ENCODE data around the gene CSMD2.
"Not testable (repeated sequence)": the region's sequence is repeated elsewhere in the genome, so short reads cannot be mapped to it uniquely, and the experiment has no call there.

Gene CSMD2

DNA sequence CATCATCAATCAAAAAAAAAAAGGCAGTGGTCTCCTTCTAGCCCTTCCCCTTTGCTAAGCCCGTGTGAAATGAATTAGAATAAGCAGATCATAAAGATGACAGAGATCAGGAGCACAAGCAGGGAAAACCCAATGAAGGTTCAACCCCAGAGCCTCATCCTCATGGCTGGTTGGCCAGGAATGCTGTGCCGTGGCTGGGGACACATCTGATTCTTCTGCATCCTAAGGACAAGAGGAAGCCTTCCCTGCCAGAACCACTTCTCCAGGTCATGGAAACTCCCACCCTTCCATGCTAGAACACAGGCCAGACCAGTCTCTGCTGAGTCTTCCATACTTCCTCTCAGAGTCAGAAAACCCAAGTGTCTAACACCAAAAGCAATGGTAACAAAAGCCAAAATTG, 81.1 kb downstream of the CSMD2 start:
- H3K79me2 ChIP-seq (ENCODE audit: insufficient read depth, low read length): no peaks in the 10 kb centered on the region

DNA sequence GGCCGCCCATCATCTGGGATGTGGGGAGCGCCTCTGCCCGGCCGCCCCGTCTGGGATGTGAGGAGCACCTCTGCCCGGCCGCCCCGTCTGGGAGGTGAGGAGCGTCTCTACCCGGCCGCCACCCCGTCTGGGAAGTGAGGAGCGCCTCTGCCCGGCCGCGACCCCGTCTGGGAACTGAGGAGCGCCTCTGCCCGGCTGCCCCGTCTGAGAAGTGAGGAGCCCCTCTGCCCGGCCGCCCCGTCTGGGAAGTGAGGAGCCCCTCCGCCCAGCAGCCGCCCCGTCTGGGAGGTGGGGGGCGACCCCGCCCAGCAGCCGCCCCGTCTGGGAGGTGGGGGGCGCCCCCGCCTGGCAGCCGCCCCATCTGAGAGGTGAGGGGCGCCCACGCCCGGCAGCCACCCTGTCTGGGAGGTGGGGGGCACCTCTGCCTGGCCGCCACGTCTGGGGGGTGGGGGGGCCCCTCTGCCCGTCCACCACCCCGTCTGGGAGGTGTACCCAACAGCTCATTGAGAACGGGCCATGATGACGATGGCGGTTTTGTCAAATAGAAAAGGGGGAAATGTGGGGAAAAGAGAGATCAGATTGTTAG, 82.9 kb downstream of the CSMD2 start:
- H3K79me2 ChIP-seq (ENCODE audit: insufficient read depth, low read length); H3K9me3 ChIP-seq (ENCODE audit: insufficient read depth, low read length); H3K27me3 ChIP-seq (ENCODE audit: low read length); H2AFZ ChIP-seq (ENCODE audit: low read depth, low read length, severe bottlenecking); H3K9me2 ChIP-seq (replicated peaks; ENCODE audit: insufficient read depth, low read length); H4K20me1 ChIP-seq (ENCODE audit: low read depth, low read length); H3K4me3 ChIP-seq (ENCODE audit: insufficient read depth, low read length, poor library complexity, severe bottlenecking); H3K9ac ChIP-seq (ENCODE audit: low read length); H3K36me3 ChIP-seq (ENCODE audit: low read length); H3F3A ChIP-seq (ENCODE audit: insufficient read depth); H3K4me2 ChIP-seq (ENCODE audit: low read depth, low read length, poor library complexity, severe bottlenecking); H3K27ac ChIP-seq (ENCODE audit: low read depth, low read length): not testable (repeated sequence)

More for the DNA sequence above, 81.1 kb downstream of the CSMD2 start:
- Histone ChIP-seq H3K4me2 (ENCODE audit: low read depth, low read length, poor library complexity, severe bottlenecking) (no peak overlapping the region), H3K9me2 (replicated peaks; ENCODE audit: insufficient read depth, low read length) (no peaks in the 10 kb centered on the region), H3F3A (ENCODE audit: insufficient read depth) (no peaks in the 10 kb centered on the region), H3K27me3 (ENCODE audit: low read length) (no peaks in the 10 kb centered on the region), H4K20me1 (ENCODE audit: low read depth, low read length) (no peaks in the 10 kb centered on the region), H3K4me3 (ENCODE audit: insufficient read depth, low read length, poor library complexity, severe bottlenecking) (no peak overlapping the region), H3K27ac (ENCODE audit: low read depth, low read length) (no peak overlapping the region), H3K9ac (ENCODE audit: low read length) (no peak overlapping the region), H3K36me3 (ENCODE audit: low read length) (no peaks in the 10 kb centered on the region), H2AFZ (ENCODE audit: low read depth, low read length, severe bottlenecking) (no peak overlapping the region), H3K9me3 (ENCODE audit: insufficient read depth, low read length) (no peaks in the 10 kb centered on the region)
- TF ChIP-seq, protein P1, sequence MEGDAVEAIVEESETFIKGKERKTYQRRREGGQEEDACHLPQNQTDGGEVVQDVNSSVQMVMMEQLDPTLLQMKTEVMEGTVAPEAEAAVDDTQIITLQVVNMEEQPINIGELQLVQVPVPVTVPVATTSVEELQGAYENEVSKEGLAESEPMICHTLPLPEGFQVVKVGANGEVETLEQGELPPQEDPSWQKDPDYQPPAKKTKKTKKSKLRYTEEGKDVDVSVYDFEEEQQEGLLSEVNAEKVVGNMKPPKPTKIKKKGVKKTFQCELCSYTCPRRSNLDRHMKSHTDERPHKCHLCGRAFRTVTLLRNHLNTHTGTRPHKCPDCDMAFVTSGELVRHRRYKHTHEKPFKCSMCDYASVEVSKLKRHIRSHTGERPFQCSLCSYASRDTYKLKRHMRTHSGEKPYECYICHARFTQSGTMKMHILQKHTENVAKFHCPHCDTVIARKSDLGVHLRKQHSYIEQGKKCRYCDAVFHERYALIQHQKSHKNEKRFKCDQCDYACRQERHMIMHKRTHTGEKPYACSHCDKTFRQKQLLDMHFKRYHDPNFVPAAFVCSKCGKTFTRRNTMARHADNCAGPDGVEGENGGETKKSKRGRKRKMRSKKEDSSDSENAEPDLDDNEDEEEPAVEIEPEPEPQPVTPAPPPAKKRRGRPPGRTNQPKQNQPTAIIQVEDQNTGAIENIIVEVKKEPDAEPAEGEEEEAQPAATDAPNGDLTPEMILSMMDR (IDR thresholded peaks at IDR 0.05; ENCODE audit: insufficient read depth, low read length, poor library complexity, severe bottlenecking): no peak
- no peak for TF ChIP-seq EZH2phosphoT487 (conservative IDR thresholded peaks at IDR 0.05; ENCODE audit: low read length)

DNA sequence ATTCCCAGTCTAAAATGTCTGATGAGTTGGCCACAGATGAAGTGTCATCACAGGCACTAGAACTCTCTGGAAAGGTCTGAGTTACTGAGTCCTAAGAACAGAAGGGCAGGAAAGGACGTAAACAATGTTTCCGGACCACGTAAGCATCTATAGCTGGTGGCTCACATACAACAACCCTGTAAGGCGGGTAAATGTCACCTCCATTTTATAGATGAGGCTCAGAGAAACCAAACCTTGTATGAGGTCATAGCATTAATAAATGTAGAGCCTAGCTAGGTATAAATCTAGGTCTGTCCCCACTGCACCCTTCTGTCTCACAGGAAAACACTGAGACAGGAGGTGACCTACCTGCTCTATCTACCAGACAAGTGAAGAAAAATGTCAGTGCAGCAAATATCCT, 86.6 kb downstream of the CSMD2 start:
- no peak overlapping the region for H2AFZ ChIP-seq (ENCODE audit: low read depth, low read length, severe bottlenecking)
- H3K9me3 ChIP-seq (ENCODE audit: insufficient read depth, low read length): no peaks in the 10 kb centered on the region
- no peaks in the 10 kb centered on the region for H3K79me2 ChIP-seq (ENCODE audit: insufficient read depth, low read length)
- no peaks in the 10 kb centered on the region for H3K36me3 ChIP-seq (ENCODE audit: low read length)
- H3K9ac ChIP-seq (ENCODE audit: low read length): no peak overlapping the region
- no peak overlapping the region for H3K4me3 ChIP-seq (ENCODE audit: insufficient read depth, low read length, poor library complexity, severe bottlenecking)
- H3F3A ChIP-seq (ENCODE audit: insufficient read depth): no peaks in the 10 kb centered on the region
- TF ChIP-seq, protein P1 (IDR thresholded peaks at IDR 0.05; ENCODE audit: insufficient read depth, low read length, poor library complexity, severe bottlenecking): no peak
- no peak for TF ChIP-seq EZH2phosphoT487 (conservative IDR thresholded peaks at IDR 0.05; ENCODE audit: low read length)
- H3K9me2 ChIP-seq (replicated peaks; ENCODE audit: insufficient read depth, low read length): no peaks in the 10 kb centered on the region
- H3K27ac ChIP-seq (ENCODE audit: low read depth, low read length): no peak overlapping the region
- no peaks in the 10 kb centered on the region for H4K20me1 ChIP-seq (ENCODE audit: low read depth, low read length)
- H3K27me3 ChIP-seq (ENCODE audit: low read length): no peaks in the 10 kb centered on the region
- no peak overlapping the region for H3K4me2 ChIP-seq (ENCODE audit: low read depth, low read length, poor library complexity, severe bottlenecking)

DNA sequence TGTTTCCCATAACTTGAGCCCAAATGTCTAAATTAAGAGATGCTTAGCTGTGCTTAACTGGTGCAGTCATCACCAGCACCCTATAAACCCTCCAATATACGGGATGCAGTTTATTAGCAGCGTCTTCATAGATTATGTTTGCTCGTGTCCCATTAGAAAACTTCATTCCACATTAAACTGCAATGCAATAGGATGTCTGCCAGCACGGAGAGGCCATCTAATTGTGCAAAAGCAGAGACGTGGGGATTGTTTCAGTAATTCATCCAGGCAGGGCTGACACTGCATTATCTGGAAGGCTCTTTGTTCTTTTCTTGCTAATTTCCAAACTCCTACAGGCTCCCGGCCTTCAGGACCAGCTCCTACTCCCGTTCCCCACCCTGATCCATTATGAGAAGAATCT, 89.5 kb downstream of the CSMD2 start:
- no peaks in the 10 kb centered on the region for H3K9me3 ChIP-seq (ENCODE audit: insufficient read depth, low read length)
- no peaks in the 10 kb centered on the region for H3K27me3 ChIP-seq (ENCODE audit: low read length)
- no peaks in the 10 kb centered on the region for H3K36me3 ChIP-seq (ENCODE audit: low read length)
- no peaks in the 10 kb centered on the region for H3F3A ChIP-seq (ENCODE audit: insufficient read depth)
- no peaks in the 10 kb centered on the region for H3K9me2 ChIP-seq (replicated peaks; ENCODE audit: insufficient read depth, low read length)
- H3K27ac ChIP-seq (ENCODE audit: low read depth, low read length): no peak overlapping the region
- no peaks in the 10 kb centered on the region for H4K20me1 ChIP-seq (ENCODE audit: low read depth, low read length)
- no peak overlapping the region for H3K4me2 ChIP-seq (ENCODE audit: low read depth, low read length, poor library complexity, severe bottlenecking)
- TF ChIP-seq EZH2phosphoT487 (conservative IDR thresholded peaks at IDR 0.05; ENCODE audit: low read length): no peak
- TF ChIP-seq, protein P1 (IDR thresholded peaks at IDR 0.05; ENCODE audit: insufficient read depth, low read length, poor library complexity, severe bottlenecking): no peak
- no peak overlapping the region for H2AFZ ChIP-seq (ENCODE audit: low read depth, low read length, severe bottlenecking)
- no peak overlapping the region for H3K4me3 ChIP-seq (ENCODE audit: insufficient read depth, low read length, poor library complexity, severe bottlenecking)
- no peaks in the 10 kb centered on the region for H3K79me2 ChIP-seq (ENCODE audit: insufficient read depth, low read length)
- H3K9ac ChIP-seq (ENCODE audit: low read length): no peak overlapping the region
